Esophagus mucosa (tissue), 1 donor: ENCODE results near the gene OBP2B. TPM values are rescaled to one million over a fixed set of nuclear protein-coding genes. Genes with fewer than 3 reads are reported as not detected.
"Not testable (repeated sequence)": the region's sequence is repeated elsewhere in the genome, so short reads cannot be mapped to it uniquely, and the experiment has no call there.

ENCODE experiments used
- ATAC-seq: fragments of 200-7000 bp; cut with Tn5 transposase; one replicate; pipeline ENCODE4 v1.9.1; 2020
- total RNA-seq: library from RNA; stranded (reverse); gene quantifications from one replicate; pipeline ENCODE4 v1.2.4, GENCODE V29; 2023
- donor health status: DM: yes; HTN: yes; CAD: no.

OBP2B gene
- total RNA-seq, 1 donor from 2014 or later: not detected

GRCh38 chr9:133221177-133221809 lies 12.2 kb upstream of the OBP2B start:
- ATAC-seq: no peak

DNA sequence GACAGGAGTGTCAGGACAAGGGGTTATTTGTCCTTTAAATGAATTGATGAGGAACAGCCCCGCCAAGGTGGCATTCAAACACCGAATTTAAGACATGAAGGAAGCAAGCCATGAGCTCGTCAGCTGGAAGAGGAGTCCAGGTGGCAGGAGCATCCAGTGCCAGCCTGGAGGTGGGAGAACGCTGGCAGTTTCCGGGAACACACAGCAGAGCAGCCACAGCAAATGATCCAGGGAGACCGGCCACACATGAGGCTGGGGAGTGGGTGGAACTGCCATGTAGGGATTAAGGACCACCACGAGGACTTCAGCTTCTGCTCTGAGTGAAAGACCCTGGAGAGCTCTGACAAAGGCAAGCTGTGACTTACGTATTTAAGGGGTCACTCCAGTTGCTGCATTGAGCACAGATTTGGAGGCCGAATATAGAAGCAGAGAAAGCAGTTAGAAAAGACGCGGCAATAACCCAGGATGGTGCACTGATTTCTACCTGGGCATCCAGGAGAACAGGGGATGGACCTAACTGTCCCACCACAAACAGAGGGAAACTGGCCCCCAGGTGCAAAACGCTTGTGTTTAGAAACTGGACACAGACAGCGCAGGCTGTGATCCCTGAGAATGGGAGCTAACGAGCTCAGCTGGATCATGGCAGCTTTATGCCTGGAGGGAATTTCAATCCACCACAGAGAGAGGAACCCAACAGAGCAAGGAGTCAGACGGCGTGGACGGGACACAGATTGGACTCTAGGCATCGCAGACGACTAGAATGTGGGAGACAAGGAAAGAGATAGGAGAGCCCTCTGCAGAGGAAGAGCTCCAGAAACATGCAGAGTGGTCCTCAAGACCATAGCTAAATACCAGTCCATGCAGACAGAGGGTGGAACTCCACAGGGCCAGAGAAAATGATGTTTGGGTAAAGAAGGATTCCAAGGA lies 9.3 kb upstream of the OBP2B start:
- ATAC-seq: not testable (repeated sequence)

DNA sequence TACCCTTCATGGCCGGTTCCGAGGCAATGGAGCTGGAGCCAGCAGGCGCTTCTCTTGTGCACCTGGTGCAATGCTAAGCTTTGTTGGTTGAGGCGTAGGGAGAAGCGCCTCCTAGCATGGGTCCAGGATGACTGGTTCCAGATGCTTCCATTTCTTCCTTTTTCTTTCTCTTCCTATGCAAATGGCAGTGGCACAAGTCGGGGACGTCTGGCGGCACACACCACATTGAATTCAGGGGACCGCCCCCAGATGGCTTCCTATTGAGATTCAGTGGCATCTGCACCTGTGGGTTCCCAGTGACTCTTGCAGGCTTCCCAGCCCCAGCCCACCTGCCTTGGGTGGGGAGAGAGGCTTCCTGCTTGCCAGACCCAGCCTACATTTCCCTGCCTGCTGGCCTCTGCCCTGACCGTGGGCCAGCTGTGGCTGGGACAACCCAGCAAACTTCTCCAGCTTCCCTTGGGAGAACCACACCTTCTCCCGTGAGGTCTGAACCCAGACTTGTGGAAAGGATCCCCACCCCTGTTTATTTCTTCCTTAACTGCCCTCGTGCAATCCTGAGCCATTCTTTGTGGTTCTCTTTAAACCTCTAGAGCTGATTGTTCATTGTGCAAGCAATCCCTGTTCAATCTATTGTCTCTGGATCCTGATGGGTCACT lies 8.4 kb upstream of the OBP2B start:
- not testable (repeated sequence) for ATAC-seq

- not testable (repeated sequence) for ATAC-seq
Measured at GRCh38 chr9:133214276-133214675, 5.2 kb upstream of the OBP2B start.

GRCh38 chr9:133210609-133211008 lies 1.6 kb upstream of the OBP2B start:
- no peak for ATAC-seq

DNA sequence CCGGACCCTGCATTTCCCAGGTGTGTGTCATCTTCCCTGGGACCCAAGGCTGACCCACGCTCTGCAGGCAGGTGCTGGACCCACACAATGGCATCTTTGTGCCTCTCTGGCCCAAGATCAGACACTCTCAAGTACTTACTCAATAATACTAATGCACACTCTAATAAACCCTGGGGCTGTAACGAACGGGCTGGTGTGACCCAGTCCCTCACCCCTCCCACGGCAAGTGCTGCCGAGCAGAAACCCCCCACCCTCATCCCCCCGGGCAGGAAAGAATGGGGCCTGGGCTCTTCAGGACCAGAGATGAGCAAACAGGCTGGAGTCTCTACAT lies 1.1 kb upstream of the OBP2B start:
- no peak for ATAC-seq

DNA sequence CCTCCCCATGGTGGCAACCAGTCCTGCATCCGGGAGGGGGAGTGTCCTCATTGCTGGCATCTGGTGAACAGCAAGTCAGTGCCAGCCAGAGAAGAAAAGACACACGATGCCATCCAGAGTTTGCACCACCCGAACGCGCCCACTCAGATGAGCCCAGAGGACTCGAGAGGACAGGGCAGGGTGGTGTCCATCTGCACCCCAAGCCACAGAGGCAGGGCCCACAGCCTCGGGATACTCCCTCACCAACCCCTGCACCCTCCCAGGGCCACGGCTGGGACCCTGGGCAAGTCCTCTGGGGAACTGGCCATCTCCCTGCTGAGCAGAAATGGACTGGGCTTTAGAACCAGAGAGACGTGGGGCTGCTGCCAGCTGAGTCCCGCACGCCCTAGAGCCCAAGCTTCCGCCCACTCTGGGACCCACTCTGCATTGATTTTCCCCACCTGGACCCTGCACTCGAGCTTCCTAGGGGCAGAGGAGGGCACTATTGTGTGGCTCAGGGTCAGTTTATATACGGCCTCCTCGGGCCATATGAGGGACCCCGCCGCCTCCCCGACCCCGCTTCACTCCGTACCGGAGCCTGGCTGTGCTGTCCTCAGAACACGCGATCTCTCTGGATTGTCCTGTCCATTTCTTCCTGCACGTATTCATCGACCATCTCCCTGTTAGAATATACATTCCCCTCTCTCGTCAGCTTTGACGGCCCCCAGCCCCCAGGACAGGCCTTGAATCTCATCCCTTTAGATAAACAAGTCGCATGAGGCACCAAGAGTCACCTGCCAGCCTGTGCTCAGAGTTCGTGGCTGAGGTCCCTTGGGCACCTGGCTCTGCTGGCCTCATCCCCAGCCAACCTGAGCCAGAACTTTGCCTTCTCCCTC lies 514 bp upstream of the OBP2B start:
- not testable (repeated sequence) for ATAC-seq

DNA sequence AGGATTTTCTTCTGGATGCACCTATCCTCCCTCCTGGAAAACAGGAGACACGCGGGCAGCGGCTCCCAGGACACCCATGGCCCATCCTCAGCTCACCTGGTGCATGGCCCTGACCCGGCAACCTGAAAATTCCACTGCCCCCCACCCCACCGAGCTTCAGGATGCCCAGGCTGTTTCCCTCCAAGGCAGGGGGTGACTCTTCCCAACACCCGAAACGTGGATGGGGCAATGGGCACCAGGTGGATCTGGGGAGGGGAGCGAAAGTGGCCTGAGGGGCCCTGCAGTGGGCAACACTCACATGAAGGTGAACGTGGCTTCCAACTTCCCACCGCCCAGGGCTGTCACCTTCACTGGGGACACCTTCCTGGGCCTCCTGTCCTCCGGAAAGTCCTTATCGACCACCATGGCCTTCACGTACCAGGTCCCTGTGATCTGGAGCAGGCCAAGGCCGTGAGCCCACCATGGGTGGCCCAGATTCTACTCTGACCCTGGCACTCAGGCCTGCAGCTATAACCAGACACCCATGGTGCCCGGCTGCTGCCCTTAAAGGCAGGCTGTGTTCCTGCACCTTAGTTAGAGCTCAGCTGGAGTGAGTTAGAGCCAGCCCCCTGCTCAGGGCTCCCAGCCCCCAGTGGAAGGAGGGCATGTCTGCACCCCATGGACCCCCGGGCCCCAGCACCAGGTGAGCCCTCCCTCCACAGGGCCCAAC lies 725 bp downstream of the OBP2B start:
- not testable (repeated sequence) for ATAC-seq

DNA sequence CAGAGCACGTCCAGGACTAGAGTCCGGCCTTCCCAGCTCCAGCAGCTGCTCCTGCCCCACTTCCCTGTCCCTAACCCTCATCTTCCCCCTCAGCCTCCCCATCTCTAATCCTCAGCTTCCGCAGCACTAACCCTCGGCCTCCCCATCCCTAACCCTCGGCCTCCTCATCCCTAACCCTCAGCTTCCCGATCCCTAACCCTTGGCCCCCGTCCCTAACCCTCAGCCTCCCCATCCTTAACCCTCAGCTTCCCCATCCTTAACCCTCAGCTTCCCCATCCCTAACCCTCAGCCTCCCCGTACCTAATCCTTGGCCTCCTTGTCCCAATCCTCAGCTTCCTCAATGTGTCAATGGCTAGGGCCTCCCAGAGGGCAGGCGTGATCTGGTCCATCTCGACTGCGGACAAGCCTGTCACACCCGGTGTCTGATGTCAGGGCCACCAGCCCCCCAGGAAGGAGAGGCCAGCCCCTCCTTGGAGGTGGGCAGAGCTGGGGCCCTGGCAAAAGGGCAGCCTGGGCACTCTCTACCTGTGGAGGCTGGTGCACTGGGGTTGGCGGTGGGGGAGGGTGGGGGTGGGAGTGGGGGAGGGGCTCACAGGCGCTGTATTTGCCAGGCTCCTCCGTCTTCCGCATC lies 1.4 kb downstream of the OBP2B start:
- ATAC-seq: no peak

DNA sequence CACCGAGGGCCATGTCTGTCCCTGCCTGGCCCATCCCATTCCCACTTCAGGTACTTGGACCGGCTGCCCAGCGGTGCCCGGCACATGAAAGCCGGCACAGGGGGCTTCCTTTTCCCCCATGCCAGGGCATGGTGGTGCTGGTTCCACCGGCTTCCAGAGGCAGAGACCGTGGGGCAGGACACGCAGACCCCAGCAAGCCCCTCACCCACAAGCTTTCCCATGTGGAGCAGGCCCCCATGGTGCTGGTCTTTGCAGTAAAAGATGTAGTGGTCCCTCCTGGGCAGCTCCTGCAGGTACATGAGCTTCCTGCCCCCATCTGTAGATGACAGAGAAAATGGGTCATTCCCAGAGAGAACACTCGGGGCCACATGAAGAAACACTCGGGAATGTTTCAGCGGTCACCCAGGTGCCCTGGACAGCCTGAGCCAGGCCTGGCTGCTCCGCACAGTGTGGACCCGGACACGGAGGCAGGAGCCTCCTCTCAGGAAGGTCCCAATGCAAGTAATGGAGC lies 2.0 kb downstream of the OBP2B start:
- ATAC-seq: no peak

GRCh38 chr9:133205996-133206931 lies 2.8 kb downstream of the OBP2B start:
- ATAC-seq: no peak

DNA sequence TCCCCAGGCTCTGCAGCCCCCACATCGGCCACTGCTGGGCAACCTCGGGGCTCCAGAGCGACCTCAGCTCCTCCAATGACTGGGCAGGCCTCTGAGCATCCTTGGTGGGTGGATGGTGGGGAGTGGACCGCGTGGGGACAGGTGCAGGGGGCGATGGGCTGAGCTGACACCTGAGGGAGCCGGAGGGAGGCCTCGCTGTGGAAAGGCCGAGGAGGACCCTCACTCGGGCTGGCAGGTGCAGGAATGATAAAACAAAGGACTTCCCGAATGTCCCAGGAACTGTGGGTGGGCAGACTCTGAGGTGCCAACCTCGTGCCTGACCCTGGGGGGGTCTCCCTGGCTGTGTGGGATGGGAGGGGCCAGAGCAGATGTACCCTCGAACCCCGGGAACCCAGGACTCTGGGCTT lies 3.6 kb downstream of the OBP2B start:
- ATAC-seq: not testable (repeated sequence)

GRCh38 chr9:133204993-133205336 lies 4.1 kb downstream of the OBP2B start:
- ATAC-seq: no peak

DNA sequence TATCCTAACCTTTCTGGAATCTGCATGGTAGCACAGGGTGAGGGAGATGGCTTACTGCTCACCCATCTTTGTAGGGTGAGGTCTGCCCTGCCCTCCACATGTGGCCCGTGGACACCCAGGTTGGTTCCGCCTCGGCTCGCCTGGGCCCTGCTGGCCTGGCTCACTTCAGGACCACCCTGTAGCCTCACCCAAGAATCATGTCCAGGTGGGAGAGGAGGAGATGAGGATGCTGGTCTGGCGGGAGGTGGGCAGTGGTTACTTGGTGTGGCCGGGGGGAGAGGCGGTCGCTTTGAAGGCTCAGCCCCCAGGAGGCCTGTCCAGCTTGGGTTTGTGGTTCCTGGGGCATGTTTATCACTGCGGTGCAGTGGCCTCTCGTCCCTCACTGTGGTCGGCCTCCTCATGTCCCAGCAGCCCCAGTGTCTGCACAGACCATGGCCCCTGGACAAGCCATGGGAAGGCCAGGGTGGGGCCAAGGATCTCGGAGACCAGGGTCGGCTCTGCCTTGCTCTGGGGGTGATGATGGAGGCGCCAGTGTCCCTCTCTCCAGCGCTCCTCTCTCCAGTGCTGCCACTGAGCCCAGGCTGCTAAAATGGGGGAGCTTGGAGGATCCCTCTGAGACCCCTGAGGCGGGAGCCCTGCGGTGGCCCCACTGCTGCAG lies 4.6 kb downstream of the OBP2B start:
- ATAC-seq: no peak

DNA sequence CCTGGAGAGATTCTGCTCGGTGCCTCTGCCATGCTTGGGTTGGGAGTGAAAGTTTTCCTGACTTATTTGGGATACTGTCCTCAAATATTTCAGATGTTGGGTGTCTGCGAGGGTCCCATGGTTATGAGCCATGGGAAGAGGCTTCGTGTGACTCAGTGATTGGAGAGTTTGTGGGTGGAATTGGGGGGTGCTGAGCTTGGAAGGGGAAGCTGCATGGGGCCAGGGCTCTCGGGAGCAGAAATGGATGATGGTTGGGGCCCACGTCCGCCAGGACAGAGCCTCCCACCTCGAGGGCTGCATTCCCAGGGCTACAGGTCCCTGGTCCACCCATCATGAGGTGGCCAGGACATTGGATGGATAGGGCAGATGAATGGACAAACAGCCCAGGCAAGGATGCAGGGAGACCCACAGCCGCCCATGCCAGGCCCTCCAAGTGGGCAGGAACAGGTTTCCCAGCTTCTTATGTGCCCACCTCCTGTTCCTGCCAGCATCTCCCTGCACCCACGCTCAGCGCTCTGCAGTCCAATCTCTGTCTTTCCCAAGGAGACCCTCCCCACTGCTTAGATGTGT lies 5.5 kb downstream of the OBP2B start:
- ATAC-seq: no peak

GRCh38 chr9:133202688-133203453 lies 6.2 kb downstream of the OBP2B start:
- no peak for ATAC-seq

GRCh38 chr9:133202145-133202513 lies 6.9 kb downstream of the OBP2B start:
- no peak for ATAC-seq

DNA sequence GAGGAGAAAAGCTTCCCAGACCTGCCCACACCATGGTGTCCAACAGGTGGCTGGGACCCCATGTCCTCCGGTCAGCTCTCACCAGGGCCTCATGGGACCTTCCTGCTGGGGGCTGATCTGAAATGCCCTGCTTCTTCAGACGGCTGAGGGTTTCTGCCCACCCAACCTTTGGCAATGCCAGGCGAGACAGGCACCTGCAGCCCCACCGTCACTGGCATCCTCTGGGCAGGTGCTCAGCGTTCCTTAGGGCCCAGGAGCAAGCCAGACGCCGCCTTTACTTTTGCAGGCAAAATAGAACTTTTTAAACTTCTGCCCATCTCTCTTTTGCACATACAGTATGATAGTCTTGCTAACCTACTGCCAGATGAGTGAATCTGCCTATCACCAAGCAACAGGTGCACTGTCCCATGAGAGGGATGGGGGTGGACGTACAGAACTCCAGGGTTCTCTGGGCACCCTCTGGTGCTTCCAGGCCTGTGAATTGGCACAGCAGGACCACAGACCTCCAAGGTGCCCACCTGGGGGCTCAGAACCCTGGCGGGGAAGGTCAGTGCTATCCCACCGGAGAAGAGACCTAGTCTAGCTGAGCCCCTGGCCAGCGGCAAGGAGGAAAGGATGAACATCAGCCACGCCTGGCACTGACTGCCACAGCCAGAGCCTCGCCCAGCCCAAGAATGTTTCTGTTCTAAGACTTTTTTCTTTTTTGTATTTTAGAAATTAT lies 7.5 kb downstream of the OBP2B start:
- ATAC-seq: no peak
